ENCODE data around the gene LMAN1L. TPM values are rescaled to one million over a fixed set of nuclear protein-coding genes. Genes with fewer than 3 reads are reported as not detected.

Gene LMAN1L
- total and polyA plus RNA-seq, 2 of the 4 experiments (the other 2 are of a cell fraction) = not detected

DNA sequence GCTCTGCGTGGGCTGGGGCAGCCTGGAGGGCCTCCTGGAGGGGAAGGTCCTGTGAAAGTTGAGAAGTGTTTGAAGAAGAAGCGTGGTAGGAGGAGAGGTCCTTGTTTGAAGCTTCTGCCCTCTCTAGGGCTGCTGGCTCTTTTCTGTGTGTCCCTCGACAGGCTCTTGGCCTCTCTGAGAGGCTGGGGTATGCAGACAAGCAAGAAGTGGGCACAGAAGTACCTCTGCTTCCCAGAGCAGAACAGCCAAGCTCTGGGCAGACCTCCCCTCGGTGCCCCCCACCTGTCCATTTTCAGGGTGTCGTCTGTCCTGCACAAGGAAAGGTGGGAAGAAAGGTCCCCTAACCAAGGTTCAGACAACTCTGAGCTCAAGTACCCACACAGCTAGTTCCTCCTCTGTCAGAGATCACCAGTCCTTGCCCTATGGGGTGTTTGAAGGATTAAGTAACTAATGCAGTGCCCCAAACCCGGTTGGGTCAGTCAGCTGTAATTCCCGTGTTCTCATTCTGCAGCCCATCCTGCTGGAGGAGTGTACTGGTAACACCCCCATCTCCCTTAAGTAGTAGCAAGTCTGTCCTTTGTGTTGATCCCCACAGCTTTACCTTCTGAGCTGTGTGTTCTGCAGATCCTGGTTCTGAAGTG is 24.5 kb upstream of the LMAN1L start:
- 17% methylated on average over 1 of the region's 7 CpGs; no CpG with 5 or more reads in 1 of the 2 experiments for WGBS, 2 experiments (ENCODE audit: extremely low coverage in 2 of 2, insufficient read length in 1 of 2)
- peak overlapping the region; percentile 76 for H2AK9ac ChIP-seq (replicated peaks; ENCODE audit: low read depth, low read length, poor library complexity)

More for the DNA sequence above, 24.5 kb upstream of the LMAN1L start:
- Histone ChIP-seq H4K20me1 (ENCODE audit: insufficient read depth, low read length) (peaks cover 91% of the 10 kb centered on the region), H3K18ac (ENCODE audit: low read depth, low read length) (no peak overlapping the region), H3K27me3 (ENCODE audit: control insufficient read depth, insufficient read depth, low read length) (no peaks in the 10 kb centered on the region), H2AK5ac (ENCODE audit: low read depth, low read length) (no peak overlapping the region), H3K9me3 (ENCODE audit: control insufficient read depth, insufficient read depth, low read length) (no peaks in the 10 kb centered on the region), H3K14ac (replicated peaks; ENCODE audit: low read depth, low read length) (no peak overlapping the region), H4K5ac (ENCODE audit: low read depth, low read length) (no peak overlapping the region), H3K4me1 (ENCODE audit: control insufficient read depth, insufficient read depth, low read length) (peaks cover 32% of the 10 kb centered on the region), H2AFZ (replicated peaks; ENCODE audit: low read length, poor library complexity) (peak overlapping the region; percentile 0), H2BK5ac (ENCODE audit: low read depth, low read length, poor library complexity, severe bottlenecking) (no peak overlapping the region), H3K23ac (ENCODE audit: low read depth, low read length) (peak overlapping the region; percentile 46; the same call in 1 of the 2 replicates), H3K56ac (ENCODE audit: extremely low read depth, insufficient read depth, low read length) (no peak overlapping the region), H4K8ac (ENCODE audit: low read depth in 2 of 2, low read length in 2 of 2) (no peak overlapping the region; a peak in 1 of 4 replicates), H3K79me1 (ENCODE audit: low read depth in 1 of 2, low read length in 2 of 2) (peaks cover 20 to 92% of the 10 kb centered on the region in 2 experiments), H3K9me1 (ENCODE audit: insufficient read depth, low read length) (peaks cover 45% of the 10 kb centered on the region), H3K4me3 (ENCODE audit: insufficient read depth, low read depth, low read length) (no peak overlapping the region), H3K27ac (ENCODE audit: insufficient read depth, low read length) (no peak overlapping the region), H2BK20ac (ENCODE audit: low read depth, low read length) (no peak overlapping the region), H2BK15ac (ENCODE audit: low read depth, low read length) (no peak overlapping the region), H3K4me2 (ENCODE audit: low read depth, low read length) (no peak overlapping the region), H3K4ac (ENCODE audit: low read depth, low read length) (no peak overlapping the region; the same call in 1 of the 2 replicates), H4K91ac (ENCODE audit: insufficient read depth, low read depth, low read length) (no peak overlapping the region), H2BK120ac (ENCODE audit: low read depth, low read length) (no peak overlapping the region), H3K9ac (ENCODE audit: low read depth, low read length) (no peak overlapping the region), H3K36me3 (ENCODE audit: control insufficient read depth, insufficient read depth, low read length) (peaks cover 2% of the 10 kb centered on the region; the same call in 1 of the 2 replicates)
- no peak for DNase-seq
- TF ChIP-seq SMC3 (IDR thresholded peaks at IDR 0.05; ENCODE audit: low read depth, low read length) = no peak
- no peak for TF ChIP-seq BHLHE40 (IDR thresholded peaks at IDR 0.05; ENCODE audit: low read depth, low read length)
- TF ChIP-seq MAZ (IDR thresholded peaks at IDR 0.05; ENCODE audit: borderline replicate concordance, low read depth, low read length) = no peak; the same call in 1 of the 2 replicates
- TF ChIP-seq, protein P1, sequence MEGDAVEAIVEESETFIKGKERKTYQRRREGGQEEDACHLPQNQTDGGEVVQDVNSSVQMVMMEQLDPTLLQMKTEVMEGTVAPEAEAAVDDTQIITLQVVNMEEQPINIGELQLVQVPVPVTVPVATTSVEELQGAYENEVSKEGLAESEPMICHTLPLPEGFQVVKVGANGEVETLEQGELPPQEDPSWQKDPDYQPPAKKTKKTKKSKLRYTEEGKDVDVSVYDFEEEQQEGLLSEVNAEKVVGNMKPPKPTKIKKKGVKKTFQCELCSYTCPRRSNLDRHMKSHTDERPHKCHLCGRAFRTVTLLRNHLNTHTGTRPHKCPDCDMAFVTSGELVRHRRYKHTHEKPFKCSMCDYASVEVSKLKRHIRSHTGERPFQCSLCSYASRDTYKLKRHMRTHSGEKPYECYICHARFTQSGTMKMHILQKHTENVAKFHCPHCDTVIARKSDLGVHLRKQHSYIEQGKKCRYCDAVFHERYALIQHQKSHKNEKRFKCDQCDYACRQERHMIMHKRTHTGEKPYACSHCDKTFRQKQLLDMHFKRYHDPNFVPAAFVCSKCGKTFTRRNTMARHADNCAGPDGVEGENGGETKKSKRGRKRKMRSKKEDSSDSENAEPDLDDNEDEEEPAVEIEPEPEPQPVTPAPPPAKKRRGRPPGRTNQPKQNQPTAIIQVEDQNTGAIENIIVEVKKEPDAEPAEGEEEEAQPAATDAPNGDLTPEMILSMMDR (conservative IDR thresholded peaks at IDR 0.05; ENCODE audit: low read depth, low read length) = no peak
- no peak for TF ChIP-seq MAFK (IDR thresholded peaks at IDR 0.05; ENCODE audit: low read depth, low read length)
- TF ChIP-seq POLR2A (IDR thresholded peaks at IDR 0.05; ENCODE audit: low read depth, low read length) = no peak
- CTCF ChIA-PET = interaction anchor here (0.7 to 1.5 kb wide), 5 partner anchors 12 to 288 kb away, joined by 3 to 5 read pairs (median 3); no protein-coding TSS in a partner anchor
- POLR2A ChIA-PET (ENCODE audit: unreplicated experiment) = interaction anchor here (0.6 kb wide), 1 partner anchor 235 kb away, joined by 17 read pairs; no protein-coding TSS in a partner anchor
- no peak for ATAC-seq (ENCODE audit: low read depth)
- in situ Hi-C loops (cut with MboI; ENCODE audit: low sequenced_read_pairs) (no loop called here), dilution Hi-C loops (cut with HindIII; ENCODE audit: low sequenced_read_pairs, unreplicated experiment) (no loop called here), intact Hi-C loops (cut with micrococcal nuclease) (no loop called here)
- BruUV-seq (replicated peaks) = no TSS peak

Data from IMR-90 (cell line).